Cerebellar cortex (tissue), 1 donor: ENCODE results near the gene BEAN1.
A peak's percentile ranks its signal among the peaks of the same experiment; 100 is the strongest.
"Not testable (repeated sequence)": the region's sequence is repeated elsewhere in the genome, so short reads cannot be mapped to it uniquely, and the experiment has no call there.

Source experiments
- DNase-seq: peaks from one replicate; pipeline ENCODE4 v3.0.0-alpha.2; 2015; ENCODE audit warnings: low spot score

Gene BEAN1

DNA sequence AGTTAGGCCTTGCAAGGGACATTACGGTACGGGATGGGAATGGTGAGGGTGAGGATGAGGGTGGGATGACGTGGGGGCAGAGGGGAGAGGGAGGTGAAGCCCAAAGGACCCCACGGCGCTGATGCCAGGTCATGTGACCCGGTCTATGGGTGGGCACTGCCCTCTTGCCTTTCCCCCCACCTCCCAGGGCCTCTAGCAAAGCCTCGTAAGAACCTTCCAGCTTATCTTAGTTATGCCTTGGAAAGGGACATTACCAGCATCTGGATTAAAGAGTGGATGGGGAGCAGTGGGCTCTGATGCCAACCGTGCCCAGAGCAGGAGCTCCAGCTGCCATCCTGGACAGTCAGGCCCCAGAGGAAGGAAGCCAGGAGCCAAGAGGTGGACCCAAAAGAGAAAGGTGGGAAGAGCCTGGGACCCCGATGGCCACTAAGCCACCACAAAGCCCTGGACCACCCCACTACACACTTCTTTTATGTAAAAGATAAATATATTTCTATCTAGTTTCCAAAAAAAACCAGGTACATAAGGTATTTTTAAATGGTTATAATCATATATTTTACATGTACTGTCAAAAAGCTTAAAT is 81.9 kb downstream of the BEAN1 start:
- no peak for DNase-seq

DNA sequence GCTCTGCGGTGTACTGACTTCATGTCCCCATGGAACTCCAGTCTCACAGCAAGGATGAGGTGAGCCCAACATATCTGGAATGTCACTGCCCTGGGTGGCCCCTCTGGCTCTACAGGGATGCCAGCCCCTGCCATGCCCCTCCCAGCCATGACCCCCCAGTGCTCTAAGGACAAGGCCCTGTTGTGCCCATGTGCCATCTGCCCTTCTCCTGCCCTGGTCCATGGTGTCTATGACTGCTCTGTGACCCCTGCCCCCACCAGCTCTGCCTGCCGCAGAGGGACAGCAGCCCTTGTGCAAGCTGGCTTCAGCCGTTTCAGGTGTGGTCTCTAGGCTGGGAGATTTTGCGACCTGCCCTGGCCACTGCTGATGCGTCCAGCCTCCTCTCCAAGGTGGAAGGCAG is 82.5 kb downstream of the BEAN1 start:
- no peak for DNase-seq

DNA sequence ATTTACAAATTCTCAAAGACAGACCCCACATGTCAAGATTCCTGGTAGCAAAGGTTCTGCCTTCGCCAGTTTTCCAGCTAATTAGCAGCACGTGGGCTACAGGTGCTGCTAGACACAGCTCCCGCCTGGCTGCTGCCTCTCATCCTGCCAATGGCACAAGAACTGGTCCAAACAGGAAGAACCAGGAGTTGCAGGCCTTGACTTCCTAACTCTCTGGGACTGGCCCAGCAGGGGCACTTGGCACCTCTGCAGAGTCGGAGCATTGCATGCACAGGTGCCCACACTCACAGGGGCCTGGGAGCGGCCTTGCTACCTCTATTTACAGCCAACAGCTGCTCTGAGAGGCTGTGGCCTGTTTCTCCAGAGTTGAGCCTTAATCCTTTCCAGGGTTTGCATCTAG is 83.2 kb downstream of the BEAN1 start:
- no peak for DNase-seq

DNA sequence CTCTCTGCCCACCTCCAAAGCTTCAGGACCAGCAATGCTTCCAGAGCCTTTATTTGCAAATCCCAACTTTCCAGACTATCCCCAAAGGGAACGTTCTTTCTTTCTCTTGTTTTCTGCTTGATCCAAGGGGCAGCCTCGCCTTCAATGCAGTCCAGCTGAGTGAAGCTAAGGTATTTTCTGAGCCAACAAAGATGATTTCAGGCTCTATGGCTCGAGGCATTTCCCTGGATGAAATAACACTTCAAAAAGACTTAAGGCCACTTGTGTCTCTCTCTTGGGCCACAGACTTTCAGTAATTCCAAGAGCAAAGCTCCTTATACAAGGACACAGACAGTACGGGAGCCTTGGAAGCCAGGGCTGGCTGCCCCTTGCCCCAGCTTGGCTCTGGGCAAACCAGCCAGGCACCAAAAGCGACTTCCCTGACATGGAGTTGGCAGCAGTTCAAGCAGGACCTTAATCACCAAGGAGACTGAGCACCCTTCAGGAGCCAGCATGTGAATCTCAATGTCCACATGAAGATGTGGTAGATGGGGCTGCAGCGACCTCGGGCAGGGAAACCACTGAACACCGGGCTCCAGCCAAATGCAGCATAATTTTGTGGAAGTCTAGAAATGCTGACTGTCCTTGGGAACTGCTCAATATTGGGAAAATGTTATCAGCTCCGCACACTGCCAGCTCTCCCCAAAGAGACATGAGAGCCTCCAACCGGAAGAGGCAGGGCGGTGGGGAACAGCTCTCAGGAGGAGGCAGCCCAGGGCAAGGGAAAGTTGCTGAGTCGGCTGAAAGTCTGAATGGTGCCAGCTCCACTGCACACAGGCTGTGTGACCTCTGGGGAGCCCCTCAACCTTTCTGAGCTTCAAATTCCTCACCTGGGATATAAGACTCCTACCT is 83.9 kb downstream of the BEAN1 start:
- no peak for DNase-seq

DNA sequence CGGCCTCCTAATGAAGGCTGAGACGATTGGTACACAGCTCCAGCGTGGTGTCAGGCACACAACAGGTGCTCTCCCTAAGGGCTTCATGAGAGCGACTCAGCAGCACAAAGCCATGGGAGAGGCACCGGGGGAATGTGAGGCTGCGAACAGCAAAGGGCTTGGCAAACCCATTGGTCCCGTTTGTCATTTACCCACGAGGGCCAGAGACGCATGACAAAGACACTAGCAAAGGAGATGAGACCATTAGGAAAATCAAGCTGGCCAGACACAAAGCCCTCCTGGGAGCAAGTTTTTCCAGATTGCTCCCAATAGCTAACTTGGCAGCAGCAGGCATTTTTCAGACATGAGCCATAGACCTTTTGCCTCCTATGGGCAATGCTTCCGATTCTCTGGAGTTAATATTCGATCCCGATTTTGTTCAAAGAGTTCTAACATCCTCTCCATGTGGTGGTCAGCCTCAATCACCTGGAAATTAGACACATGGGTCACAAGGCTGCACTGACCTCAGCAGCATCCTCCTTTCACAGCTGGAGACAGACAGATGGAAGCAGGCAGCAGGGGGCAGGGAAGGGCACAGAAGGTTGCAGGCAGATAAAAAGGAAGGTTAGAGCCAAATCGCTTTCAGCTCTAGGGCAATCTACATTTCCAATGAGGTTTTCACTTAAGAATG is 84.6 kb downstream of the BEAN1 start:
- DNase-seq, result peak; percentile 52

DNA sequence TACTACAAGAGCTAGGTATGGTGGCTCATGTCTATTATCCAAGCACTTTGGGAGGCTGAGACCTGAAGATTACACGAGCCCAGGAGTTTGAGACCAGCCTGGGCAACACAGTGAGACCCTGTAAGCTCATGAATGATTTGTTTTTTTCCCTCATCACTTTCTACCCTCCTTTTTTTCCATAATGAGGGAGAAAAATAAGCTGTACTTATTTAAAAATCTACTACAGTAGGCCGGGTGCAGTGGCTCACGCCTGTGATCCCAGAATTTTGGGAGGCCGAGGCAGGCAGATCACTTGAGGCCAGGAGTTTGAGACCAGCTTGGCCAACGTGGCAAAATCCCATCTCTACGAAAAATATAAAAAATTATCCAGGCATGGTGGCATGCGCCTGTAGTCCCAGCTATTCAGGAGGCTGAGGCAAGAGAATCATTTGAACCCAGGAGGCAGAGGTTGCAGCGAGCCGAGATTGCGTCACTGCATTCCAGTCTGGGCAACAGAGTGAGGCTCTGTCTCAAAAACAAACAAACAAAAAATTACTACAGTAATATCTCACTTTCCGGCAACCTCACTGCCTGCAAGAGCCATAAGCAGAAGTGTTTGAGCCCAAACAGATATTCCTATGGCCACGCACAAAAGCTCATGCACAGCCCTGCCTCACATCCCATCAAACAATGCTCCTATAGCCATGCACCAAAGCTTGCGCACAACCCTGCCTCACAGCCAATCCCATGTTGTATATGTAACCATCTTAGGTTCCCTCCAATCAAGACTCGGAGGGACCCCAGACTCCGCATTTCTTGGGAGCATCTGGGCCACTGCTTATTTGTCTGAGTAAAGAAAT is 85.4 kb downstream of the BEAN1 start:
- no peak for DNase-seq

DNA sequence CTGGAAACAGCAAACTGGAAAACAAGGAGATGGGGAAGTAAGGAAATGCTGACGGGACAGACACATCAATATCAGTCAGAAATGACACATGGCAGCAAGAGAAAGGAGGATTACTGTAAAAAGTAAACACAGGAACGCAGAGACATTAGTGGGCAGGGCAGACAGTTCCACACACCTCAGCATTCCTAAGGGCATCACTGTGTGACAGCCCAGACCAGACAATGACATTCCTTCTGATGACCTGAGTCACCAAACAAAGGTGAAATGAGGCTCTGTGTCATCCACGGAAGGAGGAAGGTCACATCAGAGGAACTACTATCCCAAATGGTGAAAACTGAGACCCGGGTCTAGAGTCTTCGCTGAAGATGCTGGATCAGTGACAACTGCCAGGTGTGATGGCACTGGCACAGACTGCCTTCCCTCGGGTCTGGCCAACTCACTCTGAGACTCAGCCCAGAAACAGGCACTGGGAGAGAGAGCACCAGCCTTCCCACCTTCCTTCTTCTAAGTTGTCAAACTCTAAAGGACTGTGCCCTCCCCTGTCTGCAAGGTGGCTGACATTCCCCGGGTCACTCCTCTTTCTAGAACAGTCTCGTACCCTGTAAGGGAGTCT is 86.1 kb downstream of the BEAN1 start:
- DNase-seq, result peak; percentile 39

DNA sequence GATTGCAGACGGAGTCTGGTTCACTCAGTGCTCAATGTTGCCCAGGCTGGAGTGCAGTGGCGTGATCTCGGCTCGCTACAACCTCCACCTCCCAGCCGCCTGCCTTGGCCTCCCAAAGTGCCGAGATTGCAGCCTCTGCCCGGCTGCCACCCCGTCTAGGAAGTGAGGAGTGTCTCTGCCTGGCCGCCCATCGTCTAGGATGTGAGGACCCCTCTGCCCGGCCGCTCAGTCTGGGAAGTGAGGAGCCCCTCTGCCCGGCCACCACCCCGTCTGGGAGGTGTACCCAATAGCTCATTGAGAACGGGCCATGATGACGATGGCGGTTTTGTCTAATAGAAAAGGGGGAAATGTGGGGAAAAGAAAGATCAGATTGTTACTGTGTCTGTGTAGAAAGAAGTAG is 87.3 kb downstream of the BEAN1 start:
- DNase-seq, result not testable (repeated sequence)

DNA sequence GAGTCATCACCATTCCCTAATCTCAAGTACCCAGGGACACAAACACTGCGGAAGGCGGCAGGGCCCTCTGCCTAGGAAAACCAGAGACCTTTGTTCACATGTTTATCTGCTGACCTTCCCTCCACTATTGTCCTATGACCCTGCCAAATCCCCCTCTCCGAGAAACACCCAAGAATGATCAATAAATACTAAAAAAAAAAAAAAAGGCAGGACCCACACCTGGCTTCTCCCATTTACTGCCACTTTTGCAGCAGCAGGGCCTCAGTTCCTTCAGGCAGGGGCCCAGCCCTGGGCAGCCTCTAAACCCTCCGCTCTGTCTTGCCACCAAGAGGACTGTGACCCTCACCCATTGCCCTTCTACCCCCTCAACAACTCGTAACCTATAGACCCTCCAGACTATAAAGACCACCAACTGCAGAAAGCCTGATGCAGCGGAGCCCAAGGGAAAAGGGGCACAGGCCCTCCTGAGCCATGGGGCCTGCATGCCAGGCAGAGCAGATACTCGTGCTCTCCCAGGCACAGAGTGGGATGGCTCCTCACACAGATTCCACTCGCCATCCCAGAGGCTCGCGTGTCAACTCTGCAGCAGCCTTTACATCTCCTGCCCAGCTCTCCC is 88.0 kb downstream of the BEAN1 start:
- DNase-seq, result not testable (repeated sequence)

DNA sequence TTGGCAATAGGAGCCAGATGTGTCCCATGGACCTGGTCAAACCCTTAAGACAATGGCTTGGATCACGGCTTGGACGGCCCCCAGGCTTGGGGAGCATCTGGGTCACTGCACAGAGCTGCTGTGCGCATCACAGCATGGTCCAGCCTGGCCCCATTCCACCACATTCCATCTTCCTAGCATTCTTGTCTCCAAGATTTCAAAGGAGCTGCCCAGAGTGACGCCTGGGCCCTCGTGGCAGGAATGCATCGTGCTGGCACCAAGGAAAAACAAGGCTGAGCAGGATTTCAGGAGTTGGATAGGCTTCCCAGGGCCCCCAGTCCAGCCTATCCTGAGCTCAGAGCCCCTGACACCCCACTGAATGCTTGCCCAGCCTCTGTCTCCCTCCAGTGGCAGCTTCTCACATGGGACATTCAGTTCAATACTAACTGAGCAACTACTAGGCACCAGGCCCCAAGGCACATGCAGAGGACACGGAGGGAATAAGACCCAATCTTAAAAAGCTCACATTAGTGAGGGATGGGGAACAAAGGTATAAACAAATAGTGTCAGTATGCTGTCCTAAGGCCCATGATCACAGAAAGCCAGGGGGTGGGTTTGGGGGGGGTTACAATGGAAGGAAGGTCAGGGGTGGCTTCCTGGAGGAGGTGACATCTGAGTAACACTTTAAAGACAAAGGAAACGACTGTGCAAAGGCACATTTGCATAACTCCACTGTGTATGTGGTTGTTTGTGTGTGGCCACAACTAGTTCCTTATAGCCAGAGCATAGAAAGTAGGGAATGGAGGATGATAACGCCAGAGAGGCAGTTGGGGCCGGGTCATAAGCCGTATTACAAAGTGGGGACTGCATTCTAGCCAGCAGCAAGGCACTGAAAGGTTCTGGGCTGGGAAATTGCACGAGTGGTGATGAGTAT is 88.8 kb downstream of the BEAN1 start:
- DNase-seq, result no peak

DNA sequence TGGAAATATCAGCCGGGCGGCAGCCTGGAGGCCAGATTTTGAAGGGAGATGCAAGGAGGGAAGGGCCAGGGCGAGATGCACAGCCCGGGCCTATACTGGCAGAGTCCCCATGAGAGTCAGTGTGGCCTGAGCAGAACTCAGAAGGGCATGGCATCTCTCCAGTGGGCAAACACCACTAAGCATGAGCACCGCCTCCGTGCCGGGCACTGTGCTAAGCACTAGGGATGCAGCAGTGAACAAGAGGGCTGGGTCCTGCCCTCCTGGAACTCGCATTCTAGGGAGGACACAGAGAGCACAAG is 89.4 kb downstream of the BEAN1 start:
- no peak for DNase-seq

DNA sequence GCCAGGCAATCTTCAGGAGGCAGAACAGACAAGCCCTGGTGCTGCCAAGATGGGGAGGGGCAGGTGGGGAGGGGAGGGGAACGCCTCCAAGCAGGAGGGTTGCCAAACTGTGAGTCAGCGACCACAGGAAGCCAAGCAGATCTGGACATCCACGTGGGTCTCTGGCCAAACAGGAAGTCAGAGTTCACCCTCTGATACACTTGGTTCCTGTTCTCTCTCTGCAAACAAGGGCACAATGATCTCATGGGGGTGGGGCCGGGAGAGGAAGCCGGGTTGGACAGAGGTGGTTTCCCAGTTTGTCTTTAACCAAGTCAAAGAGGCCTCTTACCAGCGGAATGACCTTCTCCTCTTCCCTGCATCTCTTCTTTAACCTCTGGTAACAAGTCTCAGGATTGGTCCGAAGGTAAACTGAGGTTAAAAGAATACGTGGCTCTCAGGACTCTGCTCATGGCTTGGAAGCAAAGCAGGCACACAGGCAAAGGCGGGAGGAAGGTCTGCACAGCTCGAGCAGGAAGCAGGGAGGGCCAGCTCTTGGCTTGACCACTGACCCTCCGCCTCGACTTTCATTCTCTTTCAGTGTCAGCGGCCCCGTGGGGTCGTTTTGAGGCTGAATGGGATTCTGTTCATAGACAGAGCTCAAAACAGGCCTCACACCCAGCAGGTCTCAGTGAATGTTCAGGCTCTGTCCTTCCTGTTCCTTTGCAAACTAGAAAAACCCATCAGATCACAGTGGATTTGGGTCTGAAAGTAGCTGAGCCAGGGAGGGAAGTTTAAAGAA is 89.9 kb downstream of the BEAN1 start:
- DNase-seq, result peak; percentile 56

DNA sequence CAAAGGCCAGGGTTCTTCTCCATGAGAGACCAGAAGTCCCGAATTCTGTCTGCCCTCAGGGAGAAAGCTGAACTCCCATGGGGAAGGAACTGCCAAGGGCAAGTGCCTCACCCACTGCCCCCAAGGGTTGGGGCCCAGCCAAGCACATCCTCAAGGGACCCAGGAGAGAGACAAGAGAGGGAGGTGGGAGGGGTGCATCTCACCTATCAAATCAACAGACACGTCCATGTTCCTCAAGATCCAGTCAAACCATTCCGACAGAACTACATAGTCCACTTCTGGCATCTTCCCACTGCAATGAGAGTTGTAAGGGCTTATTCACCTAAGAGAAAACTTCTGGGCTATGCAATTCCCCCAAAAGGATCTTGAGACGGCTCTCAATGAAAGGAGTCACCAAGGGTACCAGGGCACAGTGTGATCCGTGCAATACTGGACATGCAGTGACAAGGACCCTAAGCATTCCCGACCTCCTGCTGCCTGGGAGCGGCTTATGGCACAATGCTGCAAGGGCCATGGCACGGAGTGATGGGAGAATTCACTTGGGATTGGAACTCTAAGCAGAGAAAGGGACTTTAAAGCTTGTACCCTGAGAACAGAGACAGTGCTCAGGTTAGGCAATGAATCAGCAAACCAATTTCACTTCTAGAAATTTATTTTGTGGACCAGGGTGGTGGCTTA is 90.6 kb downstream of the BEAN1 start:
- no peak for DNase-seq

DNA sequence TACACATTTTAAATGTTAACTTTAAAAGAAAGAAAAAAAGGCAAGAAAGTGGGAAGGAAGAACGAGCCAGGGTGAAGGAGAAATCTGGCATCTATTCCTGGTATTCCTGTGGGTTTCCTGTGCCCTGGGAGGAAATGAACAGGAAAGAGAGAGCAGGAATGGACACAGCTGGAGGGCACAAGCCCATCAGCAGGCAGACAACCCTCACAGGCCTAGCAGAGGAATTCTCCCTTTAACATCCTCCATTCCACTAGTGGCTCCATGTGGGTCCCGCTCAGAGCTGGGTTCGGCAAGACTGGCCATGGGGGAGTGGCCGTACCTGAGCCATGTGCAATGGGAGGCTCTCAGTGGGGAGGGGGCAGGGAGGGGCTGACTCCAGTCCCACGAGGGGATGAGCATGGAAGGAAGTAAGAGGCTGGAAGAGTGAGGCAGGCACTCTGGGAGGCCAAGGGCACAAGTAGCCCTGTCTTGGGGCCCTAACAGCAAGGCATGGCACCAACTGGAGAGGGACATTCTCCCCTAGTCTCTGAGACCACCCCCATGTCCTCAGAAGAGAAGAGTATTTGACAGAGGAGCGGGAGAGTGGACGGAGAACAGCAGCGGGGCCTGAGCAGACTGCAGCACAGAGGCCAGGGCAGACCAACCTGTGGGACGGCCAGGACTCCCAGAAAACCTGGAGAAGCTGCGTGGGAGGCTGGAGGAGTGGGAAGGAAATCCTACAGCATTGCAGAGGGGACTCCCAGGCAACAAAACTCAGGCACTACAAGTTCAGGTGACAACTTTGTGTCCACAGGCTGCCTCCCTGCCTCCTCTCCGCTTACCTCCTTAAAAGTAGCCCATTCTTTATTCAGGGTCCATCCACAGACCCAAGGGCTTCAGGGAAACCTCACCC is 92.6 kb downstream of the BEAN1 start:
- DNase-seq, result no peak

DNA sequence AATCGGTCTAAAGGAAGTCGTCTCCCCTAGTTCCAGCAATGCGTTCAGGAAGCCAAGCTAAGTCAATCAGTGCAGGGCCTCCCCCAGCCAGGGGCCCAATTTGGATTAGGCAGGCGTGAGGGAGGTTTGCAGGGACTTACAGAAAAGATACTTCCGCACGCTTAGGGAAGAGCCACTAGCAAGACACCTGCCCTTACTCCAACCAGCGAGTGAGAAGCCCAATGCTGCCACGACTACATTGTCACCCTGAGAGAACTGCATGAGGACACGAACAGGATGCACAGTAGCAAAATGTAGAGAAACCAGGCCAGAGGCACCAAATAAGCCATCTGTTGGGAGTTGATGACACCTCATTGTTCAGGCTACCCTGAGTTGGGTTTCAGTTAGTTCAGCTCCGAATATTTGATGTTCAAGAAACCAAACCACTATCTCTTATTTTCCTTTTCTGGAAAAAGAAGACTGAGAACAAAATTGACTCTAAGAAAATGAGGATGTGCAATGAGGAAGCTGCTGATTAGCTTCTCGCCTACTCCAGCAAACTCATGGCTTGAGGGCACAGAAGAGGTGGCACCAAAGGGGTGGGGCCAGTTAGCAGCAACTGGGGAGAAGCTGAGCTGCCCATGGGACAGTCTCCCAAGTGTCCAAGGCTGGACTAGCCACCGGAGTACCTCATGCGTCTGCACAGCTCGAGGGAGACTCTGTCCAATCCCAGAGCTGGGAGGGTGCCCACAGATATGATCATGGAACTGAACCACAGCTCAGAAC is 93.5 kb downstream of the BEAN1 start:
- no peak for DNase-seq

DNA sequence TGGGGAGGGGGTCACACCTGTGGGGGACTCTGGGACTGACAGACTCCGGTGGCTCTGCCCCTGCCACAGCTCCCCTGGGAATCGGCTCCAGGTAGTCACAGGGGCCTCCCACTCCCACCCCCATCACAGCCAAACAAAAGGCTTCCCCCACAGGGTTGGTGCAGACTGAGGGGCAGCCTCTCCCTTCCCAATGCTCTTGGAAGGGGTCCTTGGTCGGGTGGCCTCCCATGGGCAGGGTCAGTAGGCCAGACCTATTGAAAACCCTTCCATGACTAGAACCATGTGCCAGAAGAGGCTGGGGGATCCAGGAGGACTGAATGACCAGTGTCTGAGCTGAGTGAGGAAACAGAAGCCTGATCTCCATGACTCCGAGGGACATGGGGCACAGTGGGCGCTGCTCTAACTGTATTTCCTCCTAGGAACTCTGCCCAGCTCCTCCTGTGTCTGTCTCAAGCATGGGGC is 94.2 kb downstream of the BEAN1 start:
- no peak for DNase-seq
